Upper lobe of left lung (tissue), 6 donors: ENCODE measurements around the gene GALNT10. TPM values are rescaled to one million over a fixed set of nuclear protein-coding genes. Genes with fewer than 3 reads are reported as not detected.
A peak's percentile ranks its signal among the peaks of the same experiment; 100 is the strongest.

Source experiments
- ATAC-seq, 2 donors: fragments of 200-7000 bp; cut with Tn5 transposase; one replicate each; pipeline ENCODE4 v1.9.1; 2022; ENCODE audit warnings: mild to moderate bottlenecking in 2 of 2, moderate library complexity in 2 of 2; ENCODE audit not compliant: low FRiP score in 2 of 2
- DNase-seq, 2 donors: peaks; one replicate each; pipeline ENCODE4 v3.0.0-alpha.2; 2019 to 2020
- H3K27ac ChIP-seq, 4 donors: fragments of 200-600 bp; sonication (generic); one replicate each; pipeline ENCODE4 v1.5.1; 2016 to 2019
- H3K27me3 ChIP-seq, 4 donors: fragments of 200-600 bp; sonication (generic); one replicate each; pipeline ENCODE4 v1.5.1; 2017 to 2019
- H3K36me3 ChIP-seq, 4 donors: fragments of 200-600 bp; sonication (generic); one replicate each; pipeline ENCODE4 v1.5.1; 2016 to 2019
- H3K4me1 ChIP-seq, 4 donors: fragments of 200-600 bp; sonication (generic); one replicate each; pipeline ENCODE4 v1.5.1; 2018 to 2019
- H3K4me3 ChIP-seq, 4 donors: fragments of 200-600 bp; sonication (generic); one replicate each; pipeline ENCODE4 v1.5.1; 2017 to 2019; ENCODE audit warnings: mild to moderate bottlenecking in 2 of 4, moderate library complexity in 1 of 4
- H3K9me3 ChIP-seq, 4 donors: fragments of 200-600 bp; sonication (generic); one replicate each; pipeline ENCODE4 v1.5.1; 2018 to 2019
- CTCF ChIP-seq, 6 experiments: fragments of 450-650 bp in 4 of 6; fragments of 200-600 bp in 2 of 6; sonication (generic) in 2 of 6; IDR thresholded peaks; one replicate each; pipeline ENCODE4 v1.5.1; 2016 to 2019; ENCODE audit warnings: antibody characterized with exemption in 6 of 6
- EP300 ChIP-seq, 4 donors: sonication (generic); formaldehyde crosslinking; IDR thresholded peaks; one replicate each; pipeline ENCODE4 v1.5.1; 2017; ENCODE audit warnings: antibody characterized with exemption in 4 of 4, control low read depth in 2 of 4
- POLR2A ChIP-seq, 4 donors: fragments of 450-650 bp; IDR thresholded peaks; one replicate each; pipeline ENCODE4 v1.5.1; 2016 to 2017; ENCODE audit warnings: antibody characterized with exemption in 4 of 4, mild to moderate bottlenecking in 2 of 4
- POLR2AphosphoS5 ChIP-seq, 2 donors: sonication (generic); formaldehyde crosslinking; IDR thresholded peaks; one replicate each; pipeline ENCODE4 v1.5.1; 2017; ENCODE audit warnings: antibody characterized with exemption in 2 of 2
- WGBS, 2 donors: methylation state at CpG; one replicate each; pipeline ENCODE4 v1.1.5; 2017 to 2018; 5-methylcytosine and 5-hydroxymethylcytosine counted together
- total RNA-seq, 6 donors: library from RNA; depleted of rRNA in 4 of 6; stranded (reverse); fragments of >200 nt in 4 of 6; gene quantifications; one replicate each; pipeline versions ENCODE4 v1.1.0 to v1.2.1, GENCODE V29; 2016 to 2021
- donor health status: DM: no; HTN: no; CAD: no; lungs with moderate emphysema.
- donor health status: DM: no; HTN: yes; CAD: no; lungs with severe emphysema.

Gene GALNT10
- total RNA-seq, 6 donors from 2014 or later = 38.6 to 118 (median 66.4) TPM

GRCh38 chr5:154391788-154392187 lies 201.3 kb downstream of the GALNT10 start:
- DNase-seq (no peak), ATAC-seq (no peak)
- WGBS, 2 donors = 93 to 100% methylated on average over 2 of the region's 2 CpGs
- Histone ChIP-seq H3K27me3 (no peaks in the 10 kb centered on the region), H3K4me1 (no peaks in the 10 kb centered on the region), H3K4me3 (no peak overlapping the region), H3K36me3 (peaks cover 0 to 29% (median 12%) of the 10 kb centered on the region in 4 donors), H3K27ac (no peak overlapping the region), H3K9me3 (no peaks in the 10 kb centered on the region)
- no peak for TF ChIP-seq POLR2AphosphoS5 (IDR thresholded peaks at IDR 0.05)
- no peak for TF ChIP-seq CTCF (IDR thresholded peaks at IDR 0.05)
- TF ChIP-seq POLR2A (IDR thresholded peaks at IDR 0.05) = no peak
- no peak for TF ChIP-seq EP300 (IDR thresholded peaks at IDR 0.05)

GRCh38 chr5:154393850-154394249 lies 203.3 kb downstream of the GALNT10 start:
- no peak for DNase-seq
- TF ChIP-seq POLR2A (IDR thresholded peaks at IDR 0.05) = no peak
- WGBS, 2 donors = 93 to 95% methylated on average over 3 of the region's 3 CpGs
- ATAC-seq = no peak
- Histone ChIP-seq H3K9me3 (no peaks in the 10 kb centered on the region), H3K27me3 (no peaks in the 10 kb centered on the region), H3K36me3 (peaks cover 0 to 19% (median 12%) of the 10 kb centered on the region in 4 donors), H3K4me3 (no peak overlapping the region), H3K27ac (no peak overlapping the region), H3K4me1 (peaks cover 0 to 8% (median 4%) of the 10 kb centered on the region in 4 donors)

GRCh38 chr5:154394307-154394706 lies 203.8 kb downstream of the GALNT10 start:
- 83 to 93% methylated on average over 5 of the region's 5 CpGs for WGBS, 2 donors
- Histone ChIP-seq H3K4me1 (peaks cover 0 to 8% (median 4%) of the 10 kb centered on the region in 4 donors), H3K27me3 (no peaks in the 10 kb centered on the region), H3K36me3 (peaks cover 0 to 19% (median 12%) of the 10 kb centered on the region in 4 donors), H3K4me3 (no peak overlapping the region), H3K9me3 (no peaks in the 10 kb centered on the region), H3K27ac (no peak overlapping the region)
- ATAC-seq (no peak), DNase-seq (no peak)
- no peak for TF ChIP-seq EP300 (IDR thresholded peaks at IDR 0.05)
- TF ChIP-seq POLR2A (IDR thresholded peaks at IDR 0.05) = no peak
- TF ChIP-seq POLR2AphosphoS5 (IDR thresholded peaks at IDR 0.05) = no peak
- no peak for TF ChIP-seq CTCF (IDR thresholded peaks at IDR 0.05)

- DNase-seq (peak in 1 of 2 donors; percentile 33), ATAC-seq (peak in 1 of 2 donors; percentile 13)
- H3K9me3 ChIP-seq = no peaks in the 10 kb centered on the region
- no peak overlapping the region for H3K4me3 ChIP-seq
- H3K27me3 ChIP-seq = no peaks in the 10 kb centered on the region
- H3K4me1 ChIP-seq = peaks cover 0 to 8% (median 4%) of the 10 kb centered on the region in 4 donors
- no peak overlapping the region for H3K27ac ChIP-seq
- H3K36me3 ChIP-seq = peaks cover 0 to 16% (median 11%) of the 10 kb centered on the region in 4 donors
- TF ChIP-seq CTCF (IDR thresholded peaks at IDR 0.05) = no peak
- WGBS, 2 donors = 72 to 77% methylated on average over 14 of the region's 14 CpGs
Observed at GRCh38 chr5:154395407-154396106, 205.0 kb downstream of the GALNT10 start.

GRCh38 chr5:154396128-154396527 lies 205.6 kb downstream of the GALNT10 start:
- H3K9me3 ChIP-seq = no peaks in the 10 kb centered on the region
- no peak overlapping the region for H3K27ac ChIP-seq
- TF ChIP-seq POLR2AphosphoS5 (IDR thresholded peaks at IDR 0.05) = no peak
- TF ChIP-seq POLR2A (IDR thresholded peaks at IDR 0.05) = no peak
- no peak for TF ChIP-seq EP300 (IDR thresholded peaks at IDR 0.05)
- TF ChIP-seq CTCF (IDR thresholded peaks at IDR 0.05) = no peak
- 79 to 83% methylated on average over 3 of the region's 3 CpGs for WGBS, 2 donors
- peaks cover 0 to 11% (median 8%) of the 10 kb centered on the region in 4 donors for H3K36me3 ChIP-seq
- no peak overlapping the region for H3K4me3 ChIP-seq
- DNase-seq = no peak
- no peaks in the 10 kb centered on the region for H3K27me3 ChIP-seq
- peaks cover 0 to 8% (median 4%) of the 10 kb centered on the region in 4 donors for H3K4me1 ChIP-seq
- no peak for ATAC-seq
